Spleen (tissue), 7 donors: ENCODE data around the gene ZNF777.

ENCODE experiments used
- POLR2A ChIP-seq, 3 donors: fragments of 450-650 bp; IDR thresholded peaks; one replicate each; pipeline ENCODE4 v1.5.1; 2017; ENCODE audit warnings: antibody characterized with exemption in 3 of 3, mild to moderate bottlenecking in 1 of 3
- POLR2AphosphoS5 ChIP-seq, 3 donors: sonication (generic); formaldehyde crosslinking; IDR thresholded peaks; one replicate each; pipeline ENCODE4 v1.5.1; 2017; ENCODE audit warnings: antibody characterized with exemption in 3 of 3
- TF ChIP-seq, protein P1 (sequence below), 11 experiments: fragments of 200-600 bp in 7 of 11; fragments of 450-650 bp in 4 of 11; sonication (generic) in 4 of 11; IDR thresholded peaks in 8 of 11; conservative IDR thresholded peaks in 3 of 11; 1 replicate in 7 of 11; 2 replicates in 4 of 11; pipeline versions ENCODE4 v1.4.0 to v1.8.0; 2016 to 2021; ENCODE audit warnings: antibody characterized with exemption in 11 of 11, inconsistent platforms in 4 of 11, mild to moderate bottlenecking in 1 of 11
- donor health status: DM: no; HTN: no; CAD: no; lungs with moderate emphysema.
- donor health status: DM: no; HTN: no; CAD: no.
- donor health status: DM: no; HTN: no; CAD: no.

DNA sequence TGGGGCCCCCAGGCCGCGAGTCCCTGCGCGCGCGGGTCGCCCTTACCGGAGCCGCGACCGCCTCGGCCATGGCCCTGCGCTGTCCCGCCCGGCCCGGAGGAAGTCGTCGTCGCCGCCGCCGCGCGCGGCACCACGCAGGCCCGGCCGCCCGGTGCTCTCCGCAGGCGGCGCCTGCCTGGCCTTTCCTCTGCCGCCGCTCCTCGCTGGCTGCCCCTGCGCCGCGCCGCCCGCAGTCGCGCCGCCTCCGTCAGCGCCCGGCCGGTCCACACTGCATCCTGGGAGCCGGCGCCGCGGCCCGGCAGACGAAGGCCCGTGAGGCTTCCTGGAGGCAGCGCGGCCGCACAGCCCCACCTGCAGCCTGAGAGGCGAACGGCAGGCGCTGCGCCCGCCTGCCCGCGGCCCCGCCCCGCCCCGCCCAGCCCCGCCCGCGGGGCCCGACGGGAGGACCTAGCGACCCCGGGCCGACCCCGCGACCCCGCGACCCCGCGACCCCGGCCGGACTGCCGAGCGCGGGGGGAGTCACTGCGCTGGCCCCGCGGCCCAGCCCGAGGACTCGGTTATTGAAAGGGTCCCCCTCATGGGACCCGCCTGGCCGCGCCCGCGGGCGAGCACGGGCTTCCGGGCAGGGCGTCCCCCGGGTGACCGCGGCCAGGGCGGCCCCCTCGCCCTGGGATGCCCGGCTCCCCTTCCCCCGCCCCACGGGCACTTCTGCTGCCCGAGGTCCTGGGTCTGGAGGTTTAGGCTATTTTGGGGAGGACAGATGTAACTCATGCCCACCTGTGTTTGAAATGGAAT lies 36.8 kb upstream of the ZNF777 start, which contains the start of gene ZNF746:
- TF ChIP-seq, protein P1, sequence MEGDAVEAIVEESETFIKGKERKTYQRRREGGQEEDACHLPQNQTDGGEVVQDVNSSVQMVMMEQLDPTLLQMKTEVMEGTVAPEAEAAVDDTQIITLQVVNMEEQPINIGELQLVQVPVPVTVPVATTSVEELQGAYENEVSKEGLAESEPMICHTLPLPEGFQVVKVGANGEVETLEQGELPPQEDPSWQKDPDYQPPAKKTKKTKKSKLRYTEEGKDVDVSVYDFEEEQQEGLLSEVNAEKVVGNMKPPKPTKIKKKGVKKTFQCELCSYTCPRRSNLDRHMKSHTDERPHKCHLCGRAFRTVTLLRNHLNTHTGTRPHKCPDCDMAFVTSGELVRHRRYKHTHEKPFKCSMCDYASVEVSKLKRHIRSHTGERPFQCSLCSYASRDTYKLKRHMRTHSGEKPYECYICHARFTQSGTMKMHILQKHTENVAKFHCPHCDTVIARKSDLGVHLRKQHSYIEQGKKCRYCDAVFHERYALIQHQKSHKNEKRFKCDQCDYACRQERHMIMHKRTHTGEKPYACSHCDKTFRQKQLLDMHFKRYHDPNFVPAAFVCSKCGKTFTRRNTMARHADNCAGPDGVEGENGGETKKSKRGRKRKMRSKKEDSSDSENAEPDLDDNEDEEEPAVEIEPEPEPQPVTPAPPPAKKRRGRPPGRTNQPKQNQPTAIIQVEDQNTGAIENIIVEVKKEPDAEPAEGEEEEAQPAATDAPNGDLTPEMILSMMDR (IDR thresholded peaks at IDR 0.05 in 8 of 11, conservative IDR thresholded peaks at IDR 0.05 in 3 of 11) = peak in 7 of 11 experiments; percentile 10 to 86 (median 71)
- peak in 1 of 3 donors; percentile 33 for TF ChIP-seq POLR2A (IDR thresholded peaks at IDR 0.05)
- TF ChIP-seq POLR2AphosphoS5 (IDR thresholded peaks at IDR 0.05) = peak; percentile 68 to 84 (median 81)
